Measurements from ENCODE around the gene VPS11.
"Not testable (repeated sequence)": the region's sequence is repeated elsewhere in the genome, so short reads cannot be mapped to it uniquely, and the experiment has no call there.

DNA sequence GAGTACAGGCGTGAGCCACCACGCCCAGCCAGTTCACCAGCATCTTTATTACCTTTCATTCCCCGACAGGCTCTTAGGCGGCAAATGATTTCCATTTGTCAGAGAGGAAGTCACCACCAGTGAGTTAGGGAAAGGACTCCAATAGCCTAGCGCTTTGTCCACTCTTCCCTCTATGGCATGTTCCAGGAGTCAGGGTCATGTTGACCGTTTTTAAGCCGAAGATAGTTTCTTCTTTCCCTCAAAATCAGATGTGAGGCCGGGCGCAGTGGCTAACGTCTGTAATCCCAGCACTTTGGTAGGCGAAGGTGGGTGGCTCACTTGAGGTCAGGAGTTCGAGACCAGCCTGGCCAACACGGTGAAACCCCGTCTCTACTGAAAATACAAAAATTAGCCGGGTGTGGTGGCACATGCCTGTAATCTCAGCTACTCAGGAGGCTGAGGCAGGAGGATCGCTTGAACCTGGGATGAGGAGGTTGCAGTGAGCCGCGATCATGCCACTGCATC, 35.6 kb downstream of the VPS11 start:
- TF ChIP-seq, protein P1, sequence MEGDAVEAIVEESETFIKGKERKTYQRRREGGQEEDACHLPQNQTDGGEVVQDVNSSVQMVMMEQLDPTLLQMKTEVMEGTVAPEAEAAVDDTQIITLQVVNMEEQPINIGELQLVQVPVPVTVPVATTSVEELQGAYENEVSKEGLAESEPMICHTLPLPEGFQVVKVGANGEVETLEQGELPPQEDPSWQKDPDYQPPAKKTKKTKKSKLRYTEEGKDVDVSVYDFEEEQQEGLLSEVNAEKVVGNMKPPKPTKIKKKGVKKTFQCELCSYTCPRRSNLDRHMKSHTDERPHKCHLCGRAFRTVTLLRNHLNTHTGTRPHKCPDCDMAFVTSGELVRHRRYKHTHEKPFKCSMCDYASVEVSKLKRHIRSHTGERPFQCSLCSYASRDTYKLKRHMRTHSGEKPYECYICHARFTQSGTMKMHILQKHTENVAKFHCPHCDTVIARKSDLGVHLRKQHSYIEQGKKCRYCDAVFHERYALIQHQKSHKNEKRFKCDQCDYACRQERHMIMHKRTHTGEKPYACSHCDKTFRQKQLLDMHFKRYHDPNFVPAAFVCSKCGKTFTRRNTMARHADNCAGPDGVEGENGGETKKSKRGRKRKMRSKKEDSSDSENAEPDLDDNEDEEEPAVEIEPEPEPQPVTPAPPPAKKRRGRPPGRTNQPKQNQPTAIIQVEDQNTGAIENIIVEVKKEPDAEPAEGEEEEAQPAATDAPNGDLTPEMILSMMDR (conservative IDR thresholded peaks at IDR 0.05; ENCODE audit: low read length), result not testable (repeated sequence)
- TF ChIP-seq EZH2phosphoT487 (IDR thresholded peaks at IDR 0.05; ENCODE audit: borderline replicate concordance), result not testable (repeated sequence)
